IPS-18c (cell line): ENCODE measurements around the gene SEC22C.
A peak's percentile ranks its signal among the peaks of the same experiment; 100 is the strongest.
"Not testable (repeated sequence)": the region's sequence is repeated elsewhere in the genome, so short reads cannot be mapped to it uniquely, and the experiment has no call there.

ENCODE experiments used
- H3K4me3 ChIP-seq: 2 replicates; pipeline ENCODE4 v1.7.0; 2013; ENCODE audit warnings: low read depth, mild to moderate bottlenecking, low read length, moderate library complexity; ENCODE audit not compliant: insufficient read depth
- H3K9me3 ChIP-seq: one replicate; pipeline ENCODE4 v1.6.1; 2013; ENCODE audit warnings: mild to moderate bottlenecking, low read length, moderate library complexity; ENCODE audit not compliant: control insufficient read depth, insufficient read depth

Gene SEC22C, protein sequence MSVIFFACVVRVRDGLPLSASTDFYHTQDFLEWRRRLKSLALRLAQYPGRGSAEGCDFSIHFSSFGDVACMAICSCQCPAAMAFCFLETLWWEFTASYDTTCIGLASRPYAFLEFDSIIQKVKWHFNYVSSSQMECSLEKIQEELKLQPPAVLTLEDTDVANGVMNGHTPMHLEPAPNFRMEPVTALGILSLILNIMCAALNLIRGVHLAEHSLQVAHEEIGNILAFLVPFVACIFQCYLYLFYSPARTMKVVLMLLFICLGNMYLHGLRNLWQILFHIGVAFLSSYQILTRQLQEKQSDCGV

DNA sequence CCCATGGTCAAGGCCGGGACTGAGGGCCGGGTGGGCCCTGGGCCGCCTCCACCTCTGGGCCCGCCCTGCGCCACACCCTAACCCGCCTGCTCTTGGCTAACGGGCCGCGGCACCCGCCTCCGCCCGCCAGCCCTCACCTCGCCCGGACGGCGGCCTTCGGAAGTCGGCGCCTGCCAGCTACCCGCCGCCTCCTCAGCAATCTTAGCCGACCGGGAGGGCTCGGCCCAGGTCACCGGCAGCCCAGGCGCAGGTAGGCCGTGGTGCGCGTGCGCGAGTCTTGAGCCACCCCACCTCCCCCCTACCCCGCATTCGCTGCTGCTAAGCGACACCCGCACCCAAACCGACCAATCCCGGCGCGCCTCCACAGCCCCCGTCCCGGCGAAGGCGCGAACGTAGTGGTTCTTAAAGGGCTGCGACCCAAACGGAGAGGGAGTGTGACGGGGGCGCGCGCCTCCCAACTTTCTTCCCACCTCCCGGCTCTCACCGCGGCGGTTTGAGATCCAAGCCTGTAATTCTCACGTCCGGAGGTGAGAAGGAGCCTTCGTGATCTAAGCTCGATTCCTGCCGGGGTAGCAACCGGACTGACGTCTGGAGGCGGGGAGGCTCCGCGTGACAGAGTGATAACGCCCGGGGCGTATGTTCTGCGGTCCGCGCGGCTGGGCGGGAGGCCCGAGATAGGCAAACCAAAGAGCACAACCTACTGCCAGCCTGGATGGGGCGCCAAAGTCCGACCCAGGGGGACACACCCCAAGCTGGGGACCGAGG, at the start of gene SEC22C:
TSS of gene SEC22C (minus strand) at position 259 of the 765 bp plus-strand sequence. CDS start 12,921 bp downstream, outside the sequence.
- Histone ChIP-seq H3K4me3 (peak within 1 kb of the TSS; percentile 82), H3K9me3 (no peaks in the 10 kb centered on the region)

DNA sequence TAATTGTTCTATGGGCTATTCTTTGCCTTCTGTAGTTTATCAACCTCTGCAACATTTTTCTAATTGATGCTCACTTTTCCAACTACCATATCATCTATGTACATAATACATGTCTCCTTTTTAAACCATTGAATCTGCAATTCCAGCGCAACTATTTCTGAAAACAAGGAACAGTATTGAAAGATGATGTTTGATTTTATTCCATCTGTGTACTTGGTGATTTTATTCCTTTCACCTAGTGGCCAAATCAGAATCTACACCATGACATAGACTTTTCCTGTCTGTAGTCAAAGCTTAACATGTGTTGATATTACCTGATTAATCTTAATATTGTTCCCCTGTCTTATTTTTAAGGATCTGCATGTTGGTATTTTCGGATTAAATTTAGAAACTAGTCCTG, 31.7 kb upstream of the SEC22C start:
- Histone ChIP-seq H3K9me3 (no peaks in the 10 kb centered on the region), H3K4me3 (no peak overlapping the region)

DNA sequence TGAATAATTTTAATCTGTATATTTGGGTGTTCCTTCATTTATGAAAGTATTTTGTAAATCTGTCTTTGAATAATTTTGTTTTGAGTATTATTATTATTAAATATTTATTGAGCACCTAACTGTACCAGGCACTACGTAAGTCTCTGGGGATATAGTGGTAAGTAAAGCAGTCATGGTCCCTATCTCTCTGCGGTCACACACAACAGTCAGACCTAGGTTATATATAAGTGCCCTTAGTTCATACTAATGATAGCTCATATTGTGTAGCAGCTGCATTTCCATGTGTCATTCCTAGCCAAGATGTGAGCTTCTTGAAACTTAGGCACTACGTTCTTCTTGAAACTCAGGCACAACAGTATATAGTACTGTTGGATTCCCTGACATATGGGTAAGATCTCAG, 31.2 kb upstream of the SEC22C start:
- no peak overlapping the region for H3K4me3 ChIP-seq
- no peaks in the 10 kb centered on the region for H3K9me3 ChIP-seq

DNA sequence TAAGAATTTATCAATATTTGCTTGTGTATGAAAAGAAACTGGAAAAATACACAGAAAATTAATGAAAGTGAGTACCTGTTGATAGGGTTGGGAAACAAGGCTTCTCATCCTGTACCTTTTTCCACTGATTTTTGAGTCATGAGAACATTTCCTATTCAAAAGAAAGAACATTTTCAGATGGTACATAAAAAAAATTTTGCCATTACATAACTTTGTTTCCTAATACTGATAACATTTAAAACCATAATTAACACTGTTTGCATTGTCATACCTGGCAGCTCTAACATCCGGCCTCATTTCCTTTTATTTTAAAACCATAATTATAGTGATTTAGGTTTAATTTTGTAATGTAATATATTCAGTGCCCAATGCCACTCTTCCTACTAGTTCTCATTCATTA, 30.4 kb upstream of the SEC22C start:
- H3K9me3 ChIP-seq = no peaks in the 10 kb centered on the region
- H3K4me3 ChIP-seq = no peak overlapping the region

DNA sequence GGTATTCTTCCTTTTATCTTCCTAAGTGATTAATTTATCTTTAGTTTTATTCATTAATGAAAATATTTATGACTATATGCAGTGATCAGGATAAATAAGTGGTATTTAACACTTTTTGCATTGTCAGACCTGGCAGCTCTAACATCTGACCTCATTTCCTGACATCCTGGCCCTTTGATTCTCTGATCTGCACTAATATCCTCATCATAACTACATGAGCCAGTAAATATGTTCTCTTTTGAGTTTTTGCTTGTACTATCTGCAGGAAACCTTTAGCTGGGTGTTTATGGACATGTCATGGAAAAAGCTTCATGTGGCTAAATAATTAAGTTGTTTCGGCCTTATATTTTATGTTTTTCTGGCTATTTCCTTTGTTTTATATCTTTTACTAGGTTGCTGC, 29.2 kb upstream of the SEC22C start:
- Histone ChIP-seq H3K9me3 (no peaks in the 10 kb centered on the region), H3K4me3 (no peak overlapping the region)

DNA sequence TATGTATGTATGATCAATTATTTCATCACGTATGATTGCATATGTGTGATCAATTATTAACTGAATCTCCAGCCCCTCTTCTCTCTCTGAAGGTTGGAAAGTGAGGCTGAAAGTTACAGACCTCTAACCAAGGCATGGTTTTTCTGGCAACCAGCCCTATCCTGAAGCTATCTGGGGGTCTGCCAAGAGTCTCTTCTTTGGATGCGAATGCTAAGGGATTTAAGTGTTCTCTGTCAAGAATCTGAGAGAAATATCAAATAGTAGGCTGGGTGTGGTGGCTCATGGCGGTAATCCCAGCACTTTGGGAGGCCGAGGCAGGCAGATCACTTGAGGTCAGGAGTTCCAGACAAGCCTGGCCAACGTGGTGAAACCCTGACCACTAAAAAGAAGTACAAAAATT, 26.8 kb upstream of the SEC22C start:
- H3K9me3 ChIP-seq = no peaks in the 10 kb centered on the region

DNA sequence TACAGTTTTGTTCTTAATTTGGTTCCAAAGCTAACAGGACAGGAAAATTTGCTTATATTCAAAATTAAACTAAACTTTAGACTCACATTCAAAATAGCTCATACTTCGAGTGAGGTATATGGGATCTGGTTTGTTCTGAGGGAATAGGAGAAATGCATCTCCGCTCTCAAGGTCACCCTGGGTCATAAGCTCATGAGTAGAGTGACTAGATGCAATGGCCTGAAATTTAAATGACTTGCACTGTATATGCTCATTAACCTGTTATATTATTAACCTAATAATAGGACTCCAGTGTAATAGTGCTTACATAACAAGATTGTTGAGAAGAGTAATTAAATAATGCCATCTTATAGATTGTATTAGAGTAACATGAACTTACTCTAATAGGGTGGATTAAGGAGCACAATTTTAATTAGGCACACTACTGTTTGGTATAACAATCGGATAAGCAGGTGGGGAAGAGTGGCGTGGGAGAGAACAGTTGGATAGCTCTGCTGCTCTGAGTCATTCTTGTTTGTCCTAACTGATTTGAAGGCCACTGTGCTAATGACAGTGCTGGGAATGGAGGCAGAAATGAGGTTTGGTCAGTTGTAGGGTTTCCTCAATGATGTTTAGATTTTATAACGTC, 23.9 kb upstream of the SEC22C start:
- H3K4me3 ChIP-seq = no peak overlapping the region
- no peaks in the 10 kb centered on the region for H3K9me3 ChIP-seq

More for the DNA sequence above, 26.8 kb upstream of the SEC22C start:
- no peak overlapping the region for H3K4me3 ChIP-seq

DNA sequence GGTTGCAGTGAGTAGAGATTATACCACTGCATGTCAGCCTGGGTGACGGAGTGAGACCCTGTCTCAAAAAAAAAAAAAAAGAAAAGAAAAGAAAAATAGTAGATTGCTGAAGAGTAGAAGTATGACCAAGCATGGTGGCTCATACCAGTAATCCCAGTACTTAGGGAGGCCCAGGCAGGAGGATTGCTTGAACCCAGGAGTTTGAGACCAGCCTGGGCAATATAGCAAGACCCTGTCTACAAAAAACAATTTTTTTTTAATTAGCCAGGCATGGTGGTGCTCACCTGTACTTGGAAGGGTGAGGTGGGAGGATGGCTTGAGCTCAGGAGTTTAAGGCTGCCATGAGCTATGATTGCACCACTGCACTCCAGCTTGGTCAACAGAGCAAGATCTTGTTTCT, 21.2 kb upstream of the SEC22C start:
- H3K9me3 ChIP-seq = no peaks in the 10 kb centered on the region
- no peak overlapping the region for H3K4me3 ChIP-seq

DNA sequence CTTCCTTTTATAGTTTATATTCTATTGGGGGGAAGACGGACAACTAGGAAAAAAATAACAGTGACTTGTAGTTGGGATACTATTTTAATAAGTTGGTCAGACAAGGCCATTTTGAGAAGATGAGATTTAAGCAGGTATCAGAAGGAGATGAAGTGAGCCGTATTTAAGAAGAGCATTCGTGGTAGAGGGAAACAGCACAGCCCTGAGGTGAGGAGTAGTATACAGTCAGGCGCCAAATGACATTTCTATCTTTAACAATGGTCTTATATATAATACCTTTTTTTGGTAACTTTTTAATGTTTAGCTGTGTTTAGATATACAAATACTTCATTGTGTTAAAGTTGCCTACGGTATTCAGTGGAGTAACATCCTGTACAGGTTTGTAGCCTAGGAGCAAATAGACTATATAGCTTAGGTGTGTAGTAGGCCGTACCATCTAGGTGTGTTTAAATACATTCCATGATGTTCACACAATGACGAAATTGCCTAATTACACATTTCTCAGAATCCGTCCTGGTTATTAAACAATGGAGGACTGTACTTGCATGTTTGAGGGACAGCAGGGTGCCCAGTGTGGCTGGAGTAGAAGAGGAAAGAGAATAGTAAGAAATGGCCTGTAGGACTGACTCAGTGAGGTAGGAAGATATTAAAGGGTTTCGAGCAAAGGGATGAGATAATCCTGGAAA, 20.3 kb upstream of the SEC22C start:
- Histone ChIP-seq H3K9me3 (no peaks in the 10 kb centered on the region), H3K4me3 (peak overlapping the region; percentile 87; the same call in 1 of the 2 replicates)

DNA sequence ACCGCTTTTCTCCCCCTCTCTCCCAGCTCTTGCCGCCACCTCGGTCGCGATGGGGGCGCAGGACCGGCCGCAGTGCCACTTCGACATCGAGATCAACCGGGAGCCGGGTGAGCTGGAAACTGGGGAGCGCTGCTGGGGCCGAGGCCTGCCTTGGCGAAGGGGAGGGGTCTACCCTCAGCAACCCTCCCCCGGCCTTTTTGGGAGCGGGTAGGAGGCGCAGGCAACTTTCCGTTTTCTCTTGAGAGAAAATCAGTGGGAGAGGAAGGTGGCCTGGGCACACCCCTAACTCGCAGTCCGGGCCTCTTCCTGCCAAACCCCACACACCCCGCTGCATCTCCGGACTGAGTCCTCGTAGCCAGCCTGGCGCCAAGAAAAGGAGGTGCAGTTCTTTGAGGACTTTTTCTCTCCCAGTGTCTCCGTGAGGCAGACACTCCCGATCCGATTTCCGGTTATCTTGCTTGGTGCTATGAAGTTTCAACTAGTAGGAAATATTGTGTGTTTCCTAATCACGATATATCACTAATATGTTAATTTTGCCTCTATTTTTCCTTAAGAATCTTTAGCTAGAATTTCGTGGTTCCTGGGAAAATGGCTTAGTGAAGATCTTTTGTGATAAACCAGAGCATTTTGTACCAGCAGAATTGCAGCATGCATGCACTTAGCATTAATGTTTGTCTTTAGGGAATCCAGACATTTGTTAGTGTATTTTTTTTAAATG, 19.4 kb upstream of the SEC22C start:
- no peaks in the 10 kb centered on the region for H3K9me3 ChIP-seq
- peak overlapping the region; percentile 87 for H3K4me3 ChIP-seq

DNA sequence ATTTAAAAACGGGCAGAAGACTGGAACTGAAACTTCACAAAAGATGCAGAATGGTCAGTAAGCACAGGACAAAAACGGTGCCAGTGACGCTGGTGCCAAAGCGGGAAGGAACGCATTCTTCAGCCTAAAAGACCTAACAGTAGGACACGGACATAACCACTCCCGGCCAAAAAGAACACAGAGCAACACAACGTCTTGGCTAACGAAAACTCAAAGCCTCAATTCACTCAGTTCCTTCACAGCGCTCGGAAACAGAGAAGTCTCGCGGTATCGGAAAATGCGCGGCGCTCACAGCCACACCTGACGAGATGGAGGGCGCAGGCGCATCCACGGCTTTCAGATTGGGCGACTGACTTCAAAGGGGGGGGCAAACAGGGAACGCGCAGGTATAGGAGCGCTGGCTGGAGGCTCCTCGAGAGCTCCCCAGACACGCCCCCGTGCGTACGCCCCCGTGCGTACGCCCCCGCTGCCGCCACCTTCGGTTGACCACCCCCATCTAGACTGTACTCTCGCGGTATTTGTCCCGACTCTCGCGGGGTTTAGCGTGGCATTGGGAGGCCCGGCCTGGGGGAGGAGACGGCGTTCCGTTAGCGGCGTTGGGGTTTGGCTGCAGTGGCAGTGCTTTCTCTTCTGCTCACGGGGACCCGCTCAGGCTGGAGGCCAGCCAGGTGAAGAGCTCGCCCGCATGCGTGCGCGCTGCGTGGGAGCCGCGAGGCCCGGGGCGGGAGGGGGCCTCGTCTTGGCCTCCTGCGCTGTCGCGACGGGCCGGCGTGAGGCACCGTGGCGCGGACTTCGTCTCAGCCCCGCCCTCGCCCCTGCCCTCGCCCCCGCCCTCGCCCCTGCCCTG, 18.6 kb upstream of the SEC22C start, which contains the start of gene NKTR:
TSS of gene NKTR (plus strand) at position 576 of the 847 bp plus-strand sequence. CDS start 321 bp downstream, outside the sequence.
- Histone ChIP-seq H3K9me3 (no peaks in the 10 kb centered on the region), H3K4me3 (peak within 1 kb of the TSS; percentile 87)

DNA sequence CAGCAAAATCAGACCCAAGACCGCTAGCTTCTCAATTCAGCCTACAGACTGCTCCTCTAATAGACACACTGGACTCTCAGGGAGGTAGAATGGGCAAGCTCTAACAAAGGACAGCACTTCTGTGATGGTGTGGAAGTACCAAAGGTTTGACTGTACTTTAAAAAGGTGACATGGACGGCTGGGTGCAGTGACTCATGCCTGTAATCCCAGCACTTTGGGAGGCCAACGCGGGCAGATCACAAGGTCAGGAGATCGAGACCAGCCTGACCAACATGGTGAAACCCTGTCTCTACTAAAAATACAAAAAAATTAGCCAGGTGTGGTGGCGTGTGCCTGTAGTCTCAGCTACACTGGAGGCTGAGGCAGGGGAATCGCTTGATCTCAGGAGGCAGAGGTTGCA, 15.3 kb upstream of the SEC22C start:
- not testable (repeated sequence) for H3K4me3 ChIP-seq, H3K9me3 ChIP-seq

DNA sequence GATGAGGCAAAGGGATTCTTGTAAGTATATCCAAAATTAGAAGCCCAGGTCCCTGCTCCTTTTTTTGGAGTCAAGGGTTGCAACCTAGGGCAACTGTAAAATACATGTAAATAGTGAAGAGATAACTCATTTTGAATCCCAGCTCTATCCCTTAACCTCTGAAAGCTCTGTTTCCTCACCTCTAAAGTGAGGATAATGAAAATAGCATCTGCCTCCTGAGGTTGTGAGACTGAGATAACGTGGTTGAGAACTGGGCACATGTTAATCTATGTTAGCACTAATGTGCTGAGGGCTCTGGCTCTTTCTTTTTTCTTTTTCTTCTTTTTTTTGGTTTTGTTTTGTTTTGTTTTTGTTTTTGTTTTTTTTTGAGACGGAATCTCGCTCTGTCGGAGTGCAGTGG, 13.9 kb upstream of the SEC22C start:
- H3K9me3 ChIP-seq = no peaks in the 10 kb centered on the region

DNA sequence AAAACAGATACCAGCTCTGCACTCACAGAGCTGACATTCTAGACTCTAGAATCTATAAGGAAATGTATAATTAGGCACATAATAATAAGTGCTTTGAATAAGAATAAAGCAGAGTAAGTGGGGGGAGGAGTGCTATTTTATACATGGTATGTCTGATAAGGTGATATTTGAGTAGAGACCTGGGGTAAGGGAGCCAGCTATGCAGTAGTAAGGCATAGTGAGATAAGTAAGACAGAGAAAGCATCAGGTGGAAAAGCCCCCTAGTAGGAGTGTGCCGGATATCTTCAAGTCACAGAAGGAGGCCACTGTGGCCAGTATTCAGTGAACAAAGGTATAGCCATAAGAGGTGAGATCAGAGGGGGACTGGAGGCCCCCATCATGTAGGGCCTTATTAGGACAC, 11.9 kb upstream of the SEC22C start:
- no peak overlapping the region for H3K4me3 ChIP-seq
- H3K9me3 ChIP-seq = no peaks in the 10 kb centered on the region

More for the DNA sequence above, 13.9 kb upstream of the SEC22C start:
- H3K4me3 ChIP-seq = no peak overlapping the region

DNA sequence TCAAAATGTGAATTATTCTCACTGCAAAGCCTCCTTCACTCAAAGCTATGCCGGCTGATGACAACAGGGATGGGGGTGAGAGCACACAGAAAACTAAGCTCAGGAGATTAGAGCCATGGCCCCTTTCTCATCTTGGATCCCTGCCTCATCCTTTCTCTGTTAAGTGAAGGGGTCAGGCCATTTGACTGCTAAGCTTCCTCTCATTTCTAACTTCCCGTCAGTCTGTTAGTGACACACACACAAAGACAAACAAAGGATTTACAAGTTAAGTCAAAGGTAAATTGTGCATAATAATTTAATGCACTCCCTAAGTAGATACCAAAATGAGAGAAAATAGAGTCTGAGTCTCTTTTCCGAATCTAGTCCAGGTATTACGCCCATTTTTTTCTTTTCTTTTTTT, 10.0 kb upstream of the SEC22C start:
- H3K9me3 ChIP-seq = no peaks in the 10 kb centered on the region

More for the DNA sequence above, 10.0 kb upstream of the SEC22C start:
- peak overlapping the region; percentile 66 for H3K4me3 ChIP-seq
